ENCODE data around the gene FBXO45.
"Not testable (repeated sequence)": the region's sequence is repeated elsewhere in the genome, so short reads cannot be mapped to it uniquely, and the experiment has no call there.

FBXO45 gene

DNA sequence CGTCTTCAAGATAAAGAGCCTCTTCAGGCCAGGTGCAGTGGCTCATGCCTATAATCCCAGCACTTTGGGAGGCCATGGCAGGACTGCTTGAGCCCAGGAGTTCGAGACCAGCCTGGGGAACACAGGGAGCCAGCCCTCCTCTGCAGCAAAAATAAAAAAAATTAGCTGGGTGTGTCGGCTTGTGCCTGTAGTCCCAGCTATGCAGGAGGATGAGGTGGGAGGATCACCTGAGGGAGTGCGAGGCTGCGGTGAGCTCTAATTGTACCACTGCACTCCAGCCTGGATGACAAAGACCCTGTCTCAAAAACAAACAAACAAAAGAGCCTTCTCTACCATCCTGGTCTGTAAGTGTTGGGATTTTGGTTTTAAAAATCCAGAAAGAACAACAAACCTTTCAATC lies 11.2 kb upstream of the FBXO45 start:
- no peak for DNase-seq (ENCODE audit: low read depth in 2 of 2)

DNA sequence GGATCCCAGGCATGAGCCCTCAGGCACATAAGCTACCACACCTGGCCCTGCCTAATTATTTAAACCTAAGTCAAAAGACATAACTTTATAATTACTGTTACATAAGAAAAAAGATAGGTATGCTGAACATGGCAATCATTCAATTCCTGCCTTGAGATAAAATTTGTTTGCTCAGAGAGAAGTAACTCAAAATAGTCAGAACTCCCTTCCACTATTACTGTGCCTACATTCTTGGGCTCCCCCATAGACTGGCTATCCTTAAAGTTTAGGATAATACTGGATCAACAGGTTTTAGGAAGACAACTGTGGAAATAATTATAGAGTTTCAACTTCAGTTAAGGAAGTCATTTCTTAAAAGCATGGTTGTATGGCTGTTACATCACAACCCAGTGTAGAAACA lies 10.0 kb upstream of the FBXO45 start:
- no peak for DNase-seq (ENCODE audit: low read depth in 2 of 2)

DNA sequence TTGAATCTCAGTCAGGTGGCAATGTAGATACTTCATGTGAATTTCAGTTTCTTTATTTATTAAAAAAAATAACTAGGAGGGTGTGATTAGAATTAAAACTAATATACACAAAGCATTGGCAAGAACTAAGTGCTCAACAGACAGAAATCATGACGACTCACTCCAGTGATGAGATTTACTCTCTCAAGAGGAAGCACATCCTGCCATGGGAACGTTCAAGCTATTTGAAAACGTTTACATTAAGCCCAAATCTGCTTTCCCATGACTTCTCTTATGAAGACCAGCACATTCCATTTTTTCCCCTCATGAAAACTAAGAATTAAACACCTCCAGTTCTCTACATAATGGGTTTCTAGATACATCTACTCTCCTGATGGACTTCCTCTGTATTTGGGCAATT lies 8.6 kb upstream of the FBXO45 start:
- DNase-seq (ENCODE audit: low read depth in 2 of 2), result no peak

DNA sequence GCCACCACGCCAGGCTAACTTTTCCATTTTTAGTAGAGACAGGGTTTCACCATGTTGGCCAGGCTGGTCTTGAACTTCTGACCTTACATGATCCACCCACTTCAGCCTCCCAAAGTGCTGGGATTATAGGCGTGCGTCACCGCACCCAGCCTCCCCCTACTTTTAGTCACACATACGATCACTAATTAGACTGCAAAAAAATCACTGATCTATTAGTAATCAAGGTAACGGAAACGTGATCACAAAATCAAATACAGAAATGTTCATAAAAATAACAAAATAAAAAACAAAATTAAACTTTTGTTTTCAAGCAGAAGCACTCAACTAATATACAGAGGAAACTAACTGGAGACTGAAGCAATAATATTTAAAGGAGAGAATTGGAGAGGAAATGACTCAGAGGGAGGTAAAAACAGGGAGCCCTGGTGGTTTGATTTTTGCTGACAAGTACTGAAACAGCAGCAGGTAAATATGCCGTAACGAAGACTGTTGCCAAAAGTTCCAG lies 4.7 kb upstream of the FBXO45 start:
- DNase-seq (ENCODE audit: low read depth in 2 of 2), result no peak

DNA sequence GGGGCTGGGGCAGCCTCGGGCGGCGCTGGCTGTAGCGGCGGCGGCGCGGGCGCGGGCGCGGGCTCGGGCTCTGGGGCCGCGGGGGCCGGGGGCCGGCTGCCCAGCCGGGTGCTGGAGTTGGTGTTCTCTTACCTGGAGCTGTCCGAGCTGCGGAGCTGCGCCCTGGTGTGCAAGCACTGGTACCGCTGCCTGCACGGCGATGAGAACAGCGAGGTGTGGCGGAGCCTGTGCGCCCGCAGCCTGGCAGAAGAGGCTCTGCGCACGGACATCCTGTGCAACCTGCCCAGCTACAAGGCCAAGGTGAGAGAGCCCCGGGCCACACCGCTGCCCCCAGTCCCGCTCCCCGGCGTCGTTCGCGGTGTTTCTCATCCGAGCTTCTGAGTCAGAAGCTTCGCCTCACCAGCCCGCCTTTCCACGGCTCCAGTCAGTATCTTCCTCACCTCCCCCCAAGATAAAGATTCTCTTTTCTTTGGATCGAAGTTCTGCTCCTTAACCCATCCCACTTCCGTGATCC lies 600 bp downstream of the FBXO45 start:
- DNase-seq (ENCODE audit: low read depth in 2 of 2), result peak in 1 of 2 donors; percentile 12

DNA sequence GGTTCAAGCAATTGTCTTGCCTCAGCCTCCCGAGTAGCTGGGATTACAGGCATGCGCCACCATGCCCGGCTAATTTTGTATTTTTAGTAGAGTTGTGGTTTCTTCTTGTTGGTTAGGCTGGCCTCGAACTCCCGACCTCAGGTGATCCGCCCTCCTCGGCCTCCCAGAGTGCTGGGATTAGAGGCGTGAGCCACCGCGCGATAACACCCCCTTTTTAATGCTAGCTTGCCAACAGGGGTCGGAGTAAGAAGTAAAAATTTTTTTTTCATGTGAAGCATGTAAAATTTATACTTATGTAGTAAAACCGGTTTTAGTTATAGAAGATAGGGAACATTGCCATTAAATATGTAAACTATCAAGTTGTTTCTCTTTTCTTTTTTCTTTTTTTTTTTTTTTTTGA lies 1.9 kb downstream of the FBXO45 start:
- DNase-seq (ENCODE audit: low read depth in 2 of 2), result not testable (repeated sequence)

DNA sequence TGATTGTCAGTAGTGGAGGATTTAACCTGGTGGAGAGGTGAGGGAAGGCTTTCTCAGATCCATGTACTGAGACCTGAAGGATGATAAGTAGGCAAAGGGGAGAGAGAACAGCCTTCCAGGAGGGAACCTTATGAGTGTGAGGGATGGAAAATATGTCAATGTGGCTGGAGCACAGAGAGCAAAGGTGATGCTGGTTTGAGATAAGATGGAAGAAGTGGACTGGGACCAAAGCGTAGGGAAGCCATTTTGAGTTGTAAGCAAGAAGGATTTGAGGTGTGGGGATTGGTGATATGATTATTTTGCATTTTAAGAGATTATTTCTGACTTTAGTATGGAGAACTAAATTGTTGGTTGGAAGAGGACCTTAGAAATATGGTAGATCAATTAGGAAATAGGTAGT lies 3.9 kb downstream of the FBXO45 start:
- no peak for DNase-seq (ENCODE audit: low read depth in 2 of 2)

DNA sequence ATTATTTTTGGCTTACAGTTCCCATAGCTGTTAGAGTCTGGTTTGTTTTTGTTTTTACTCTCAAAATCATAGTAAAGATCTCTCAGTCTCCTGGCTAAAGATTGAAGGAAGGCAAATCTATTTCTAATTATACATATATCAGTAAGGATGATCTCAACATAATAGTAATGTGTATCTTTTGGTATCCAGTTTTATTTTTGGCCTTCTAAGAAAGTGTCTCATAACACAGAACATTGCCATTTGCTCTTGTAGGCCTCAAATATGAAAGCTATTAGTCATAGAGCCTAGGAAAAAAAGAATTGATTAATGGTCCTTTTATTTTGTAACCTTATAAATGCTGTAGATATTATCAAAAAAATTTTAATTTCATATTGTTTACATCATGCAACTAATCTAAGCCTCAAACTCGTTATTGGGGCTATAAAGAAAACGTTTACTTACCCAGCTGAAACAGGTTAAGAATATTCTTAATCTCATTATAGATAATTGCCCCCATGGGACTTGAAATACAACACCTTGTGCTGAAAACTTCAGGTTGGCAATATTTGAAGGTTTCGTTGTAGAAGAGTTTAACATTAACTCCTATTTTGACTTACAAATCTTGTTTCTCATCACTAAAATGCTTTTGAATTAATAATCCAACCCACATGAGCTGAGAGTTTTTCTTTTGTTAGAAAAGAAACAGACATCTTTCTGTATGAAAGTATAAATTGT lies 16.7 kb downstream of the FBXO45 start:
- no peak for DNase-seq (ENCODE audit: low read depth in 2 of 2)

DNA sequence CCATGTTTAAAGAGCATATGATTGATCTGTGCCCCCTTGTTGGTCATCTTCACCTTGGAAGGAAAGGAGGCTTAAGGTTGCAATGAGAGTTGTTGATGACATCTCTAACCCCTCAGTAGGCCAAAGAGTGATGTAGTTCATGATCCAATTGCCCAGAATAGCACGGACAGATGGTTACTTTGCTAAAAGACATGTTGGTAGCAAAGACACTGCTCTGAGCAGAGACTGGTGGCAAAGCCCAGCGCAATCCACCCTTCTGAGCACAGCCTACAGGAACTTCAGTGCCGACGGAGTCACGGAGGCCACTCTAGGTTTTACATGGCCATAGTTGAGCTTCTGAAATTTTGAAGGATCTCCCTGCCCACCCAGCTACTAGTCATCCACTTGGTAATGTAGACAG lies 21.8 kb downstream of the FBXO45 start:
- no peak for DNase-seq (ENCODE audit: low read depth in 2 of 2)

DNA sequence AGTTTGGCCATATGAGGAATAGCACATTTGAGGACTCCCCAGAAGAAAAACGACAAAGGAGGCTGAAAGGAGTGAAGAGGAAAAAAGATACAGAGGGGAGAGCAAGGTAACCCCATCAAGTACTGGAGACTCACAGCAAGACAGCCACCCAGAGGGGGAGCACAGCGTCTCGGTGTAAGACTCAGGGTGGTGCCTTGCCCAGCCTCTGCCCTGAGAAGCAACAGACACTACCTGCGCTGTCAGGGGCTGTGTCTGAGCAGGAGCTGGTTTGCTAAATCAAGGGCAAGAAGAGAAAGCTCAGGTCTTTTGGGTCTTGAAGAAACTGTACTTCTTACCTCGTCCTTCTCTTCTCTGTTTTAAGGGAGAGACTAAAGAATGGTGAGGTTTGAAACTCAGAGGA lies 27.9 kb downstream of the FBXO45 start:
- no peak for DNase-seq (ENCODE audit: low read depth in 2 of 2)

DNA sequence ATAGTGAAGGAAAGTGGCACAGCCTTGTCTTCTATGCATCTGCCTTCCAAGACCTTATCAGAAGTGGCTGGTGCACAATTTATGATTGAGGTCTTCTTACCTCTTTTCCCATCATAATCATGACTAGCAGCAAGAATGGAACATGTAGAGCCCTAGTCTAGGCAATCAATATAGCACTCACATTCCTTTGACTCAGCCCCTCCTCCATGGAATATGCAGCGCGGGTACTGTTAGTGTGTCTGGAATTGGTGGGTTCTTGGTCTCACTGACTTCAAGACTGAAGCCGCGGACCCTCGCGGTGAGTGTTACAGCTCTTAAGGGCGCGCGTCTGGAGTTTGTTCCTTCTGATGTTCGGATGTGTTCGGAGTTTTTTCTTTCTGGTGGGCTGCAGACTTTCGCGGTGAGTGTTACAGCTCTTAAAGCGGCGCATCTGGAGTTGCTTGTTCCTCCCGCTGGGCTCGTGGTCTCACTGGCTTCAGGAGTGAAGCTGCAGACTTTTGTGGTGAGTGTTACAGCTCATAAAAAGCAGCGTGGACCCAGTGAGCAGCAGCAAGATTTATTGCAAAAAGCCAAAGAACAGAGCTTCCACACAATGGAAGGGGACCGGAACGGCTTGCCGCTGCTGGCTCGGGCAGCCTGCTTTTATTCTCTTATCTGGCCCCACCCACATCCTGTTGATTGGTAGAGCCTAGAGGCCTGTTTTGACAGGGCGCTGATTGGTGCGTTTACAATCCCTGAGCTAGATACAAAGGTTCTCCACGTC lies 29.7 kb downstream of the FBXO45 start:
- DNase-seq (ENCODE audit: low read depth in 2 of 2), result not testable (repeated sequence)

DNA sequence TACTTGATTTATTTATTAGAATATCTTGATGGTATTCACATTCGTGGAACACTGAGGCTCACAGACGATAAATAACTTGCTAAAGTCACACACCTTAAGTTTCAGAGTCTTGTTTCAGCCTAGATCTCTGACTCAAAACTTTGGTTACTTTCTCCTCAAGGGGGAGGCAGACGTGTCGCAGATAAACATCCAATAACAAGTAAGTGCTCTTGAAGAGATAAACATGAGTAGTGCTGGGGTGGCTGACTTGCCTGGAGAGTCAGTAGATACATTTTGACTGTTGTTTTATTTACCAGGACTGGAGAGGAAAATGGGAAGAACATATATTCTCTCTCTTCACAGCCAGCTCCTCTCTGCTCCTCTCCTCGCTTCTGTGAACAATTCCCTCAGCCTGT lies 31.3 kb downstream of the FBXO45 start:
- DNase-seq (ENCODE audit: low read depth in 2 of 2), result no peak

DNA sequence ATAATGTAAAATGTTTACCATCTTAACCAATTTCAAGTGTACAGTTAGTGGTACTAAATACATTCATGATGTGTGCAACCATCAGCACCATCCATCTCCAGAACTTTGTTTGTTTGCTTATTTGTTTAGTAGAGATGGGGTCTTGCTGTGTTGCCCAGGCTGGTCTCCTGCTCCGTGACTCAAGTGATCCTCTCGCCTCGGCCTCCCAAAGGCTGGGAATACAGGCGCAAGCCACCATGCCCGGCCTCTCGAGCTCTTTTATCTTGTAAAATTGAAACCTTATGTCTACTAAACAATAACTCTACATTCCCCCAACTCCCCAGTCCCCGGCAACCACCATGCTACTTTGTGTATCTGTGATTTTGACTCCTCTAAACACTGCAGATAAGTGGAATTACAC lies 31.9 kb downstream of the FBXO45 start:
- DNase-seq (ENCODE audit: low read depth in 2 of 2), result no peak

DNA sequence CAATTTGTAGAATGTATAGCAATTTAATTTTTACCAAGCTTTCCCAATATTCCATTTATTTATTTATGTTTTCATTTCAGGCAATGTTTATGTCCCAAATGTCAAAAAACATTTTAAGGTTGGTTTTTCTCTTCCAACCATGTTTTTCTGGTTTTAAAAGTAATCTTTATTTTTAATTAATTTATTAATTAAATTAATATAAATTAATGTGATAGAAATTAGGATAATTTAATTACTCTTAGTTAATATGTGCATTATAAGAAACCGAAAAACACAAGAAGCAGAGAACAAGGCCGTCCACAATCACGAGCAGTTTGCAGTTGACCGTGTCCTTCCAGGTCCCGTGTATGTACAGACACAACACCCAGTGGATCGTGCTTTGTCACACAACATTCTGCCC lies 34.2 kb downstream of the FBXO45 start:
- DNase-seq (ENCODE audit: low read depth in 2 of 2), result no peak

DNA sequence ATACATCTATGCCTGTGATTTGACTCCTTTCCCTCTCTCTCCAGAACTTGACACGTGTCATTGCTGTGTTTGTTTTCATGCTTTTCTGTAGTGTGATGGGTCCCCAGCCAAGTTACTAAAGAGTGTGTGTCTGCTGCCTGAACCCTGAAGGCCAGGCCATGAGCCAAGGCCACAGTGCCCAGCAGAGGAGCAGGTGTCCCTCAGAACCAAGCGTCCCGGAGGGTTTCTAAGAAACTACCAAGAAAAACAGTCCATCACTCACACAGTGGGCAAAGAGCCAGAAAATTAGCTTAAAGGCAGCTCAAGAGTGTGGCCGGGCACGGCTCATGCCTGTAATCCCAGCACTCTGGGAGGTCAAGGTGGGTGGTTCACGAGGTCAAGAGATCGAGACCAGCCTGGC lies 35.2 kb downstream of the FBXO45 start:
- DNase-seq (ENCODE audit: low read depth in 2 of 2), result no peak

DNA sequence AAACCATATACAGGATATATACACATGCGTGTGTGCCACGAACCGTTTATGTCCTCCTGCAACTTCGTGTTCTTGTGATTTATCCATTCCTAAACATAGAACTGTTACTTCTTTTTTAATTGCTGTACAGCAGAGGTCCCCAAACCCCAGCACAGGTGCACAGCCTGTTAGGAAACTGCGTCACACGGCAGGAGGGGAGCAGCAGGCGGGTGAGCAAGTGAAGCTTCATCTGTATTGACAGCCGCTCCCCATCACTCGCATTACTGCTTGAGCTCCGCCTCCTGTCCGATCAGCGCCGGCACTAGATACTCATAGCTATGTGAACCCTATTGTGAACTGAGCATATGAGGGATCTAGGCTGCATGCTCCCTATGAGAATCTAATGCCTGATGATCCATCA lies 36.1 kb downstream of the FBXO45 start:
- DNase-seq (ENCODE audit: low read depth in 2 of 2), result peak in 1 of 2 donors; percentile 38

DNA sequence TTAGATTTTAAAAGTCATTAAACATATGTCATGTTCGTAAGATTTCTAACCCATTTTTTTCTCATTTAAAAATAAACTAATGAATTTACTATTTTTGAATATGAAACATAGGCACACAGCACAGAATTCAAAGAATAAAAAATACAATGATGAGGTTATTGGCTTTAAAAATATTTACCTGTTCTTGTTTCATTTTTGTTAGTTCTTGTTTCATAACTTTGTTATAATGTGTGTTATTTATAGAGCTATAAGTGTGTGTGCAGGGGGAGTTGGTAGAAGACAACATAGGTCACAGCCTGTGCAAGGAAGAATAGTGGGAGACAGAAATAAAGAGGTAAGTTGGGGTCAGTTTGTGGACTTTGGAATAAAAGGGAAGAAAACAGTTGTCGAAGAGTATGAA lies 40.2 kb downstream of the FBXO45 start:
- DNase-seq (ENCODE audit: low read depth in 2 of 2), result no peak

DNA sequence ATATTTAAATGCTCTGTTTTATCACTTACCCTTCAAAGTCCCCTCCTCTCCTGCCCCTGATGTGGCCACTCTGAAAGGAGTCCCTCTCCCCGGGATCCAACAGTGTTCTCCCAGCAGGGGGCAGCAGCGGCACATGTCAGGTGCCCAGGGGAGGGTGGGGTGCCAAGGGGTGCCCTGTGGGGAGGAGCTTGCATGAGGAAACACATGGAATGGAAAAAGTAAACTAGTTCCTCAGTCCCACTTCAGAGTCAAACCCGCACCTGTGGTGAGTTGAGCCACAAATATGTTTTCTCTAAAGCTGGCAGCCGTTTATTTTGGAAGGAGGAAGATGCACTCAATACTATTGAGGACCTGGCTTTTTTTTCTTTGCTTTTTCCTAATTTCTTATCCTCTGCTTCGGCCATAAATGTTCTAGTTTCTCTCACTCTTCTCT lies 40.9 kb downstream of the FBXO45 start:
- peak; percentile 88 to 96 for DNase-seq (ENCODE audit: low read depth in 2 of 2)

DNA sequence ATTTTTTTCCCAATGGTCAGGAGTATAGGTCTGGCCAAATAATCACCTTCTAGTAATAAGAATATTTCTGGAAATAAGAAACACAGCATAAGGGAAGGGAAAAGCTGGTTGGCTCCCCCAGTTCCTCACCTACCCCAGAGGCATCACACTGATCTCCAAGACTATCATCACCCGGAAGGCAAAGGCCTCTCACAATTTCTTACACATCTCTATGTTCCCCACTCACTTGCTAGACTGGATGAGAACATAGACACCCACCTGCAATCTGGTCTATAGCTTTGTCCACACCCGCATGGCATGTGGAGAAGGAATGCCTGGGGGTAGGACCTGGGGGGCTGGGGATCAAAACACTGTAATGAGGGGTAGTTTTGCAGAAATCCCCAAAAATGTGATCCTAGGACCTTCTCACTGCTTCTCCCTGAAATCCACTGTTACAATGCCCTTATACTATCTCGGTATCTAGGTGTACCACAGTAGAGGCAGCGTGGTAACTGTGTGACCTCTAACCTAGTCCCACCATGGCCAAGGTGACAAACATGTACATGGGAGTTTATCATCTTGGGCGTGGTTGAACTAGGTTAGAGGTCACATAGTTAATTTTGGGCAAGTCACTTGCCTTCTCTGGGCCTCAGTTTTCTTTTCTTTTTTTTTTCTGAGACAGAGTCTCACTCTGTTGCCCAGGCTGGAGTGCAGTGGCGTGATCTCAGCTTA lies 41.5 kb downstream of the FBXO45 start:
- no peak for DNase-seq (ENCODE audit: low read depth in 2 of 2)

DNA sequence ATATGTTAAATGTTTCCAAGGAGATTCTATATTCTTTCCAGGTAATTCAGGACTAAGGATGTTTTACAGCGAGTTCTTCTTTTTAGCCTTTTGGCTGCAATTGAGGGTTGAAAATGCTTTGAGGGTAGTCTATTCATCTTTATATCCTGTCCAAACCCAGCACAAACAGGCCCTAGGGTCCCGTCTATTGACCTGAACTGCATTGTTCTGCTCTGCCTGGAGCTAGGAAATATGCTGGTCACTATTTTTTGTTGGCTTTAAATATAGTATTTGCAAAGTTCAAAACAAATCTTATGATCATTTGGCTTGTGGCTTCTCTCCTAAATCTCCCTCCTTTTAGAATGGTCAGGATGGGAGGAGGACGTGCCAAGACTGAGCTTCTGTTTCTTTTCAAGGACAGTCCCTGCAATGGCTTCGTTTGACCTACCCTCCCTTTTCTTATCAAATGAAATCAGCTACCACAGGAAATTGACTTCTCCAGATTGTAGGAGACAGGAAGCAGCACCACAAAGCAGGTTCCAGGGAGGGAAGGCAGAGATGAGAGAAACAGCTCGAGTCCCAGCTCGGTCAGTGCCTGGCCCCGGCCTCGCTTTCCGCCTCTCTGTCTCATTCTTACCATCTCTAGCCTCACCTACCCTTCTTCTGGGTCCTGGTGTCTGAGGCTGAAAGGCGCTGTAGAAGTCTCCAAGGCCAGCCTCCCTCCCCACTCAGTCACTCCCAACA lies 43.5 kb downstream of the FBXO45 start:
- no peak for DNase-seq (ENCODE audit: low read depth in 2 of 2)

DNA sequence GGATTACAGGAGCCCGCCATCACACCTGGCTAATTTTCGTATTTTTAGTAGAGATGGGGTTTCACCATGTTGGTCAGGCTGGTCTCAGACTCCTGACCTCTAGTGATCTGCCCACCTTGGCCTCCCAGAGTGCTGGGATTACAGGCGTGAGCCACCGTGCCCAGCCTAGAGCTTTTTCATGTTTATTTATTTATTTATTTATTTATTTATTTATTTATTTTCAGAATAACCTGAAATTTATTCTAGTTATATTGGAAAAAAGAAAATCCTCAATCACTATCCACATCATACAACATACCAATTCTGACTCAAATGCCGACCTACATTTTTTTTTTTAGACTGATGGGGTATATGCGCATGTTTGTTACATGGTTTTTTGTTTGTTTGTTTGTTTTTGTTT lies 46.8 kb downstream of the FBXO45 start:
- DNase-seq (ENCODE audit: low read depth in 2 of 2), result not testable (repeated sequence)

DNA sequence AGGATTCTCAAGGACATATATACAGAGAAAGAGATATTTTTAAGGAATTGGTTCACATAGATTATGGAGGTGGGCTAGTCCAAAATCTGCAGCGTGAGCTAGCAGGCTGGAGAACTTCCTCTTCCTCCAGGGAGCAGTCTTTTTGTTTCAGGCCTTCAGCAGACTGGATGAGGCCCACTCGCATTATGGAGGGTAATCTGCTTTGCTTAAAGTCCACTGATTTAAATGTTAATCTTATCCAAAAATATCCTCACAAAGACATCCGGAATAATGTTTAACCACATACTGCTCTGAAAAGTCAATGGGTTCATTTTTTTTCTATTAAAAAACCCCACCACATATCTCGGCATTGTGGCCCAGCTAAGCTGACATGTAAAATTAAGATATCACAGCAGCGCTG lies 48.8 kb downstream of the FBXO45 start:
- no peak for DNase-seq (ENCODE audit: low read depth in 2 of 2)
